K562 (cell line): ENCODE measurements around the gene MAK. TPM values are rescaled to one million over a fixed set of nuclear protein-coding genes. Genes with fewer than 3 reads are reported as not detected.

Experiments used
- BRD4 ChIP-seq: fragments of 200-600 bp; sonication (generic); IDR thresholded peaks from 2 replicates; pipeline ENCODE4 v1.6.1; 2017; ENCODE audit warnings: inconsistent platforms
- C11orf30 ChIP-seq: fragments of 450-650 bp; IDR thresholded peaks from 2 replicates; pipeline ENCODE4 v1.6.1; 2016; ENCODE audit warnings: low read depth, mild to moderate bottlenecking
- CEBPG ChIP-seq, 3 experiments: fragments of 200-800 bp in 1 of 3; sonication (Bioruptor generic) in 1 of 3; sonication (generic) in 1 of 3; formaldehyde crosslinking in 1 of 3; IDR thresholded peaks in 2 of 3; conservative IDR thresholded peaks in 1 of 3; 2 replicates each; pipeline versions ENCODE4 v1.6.1 to v1.8.0; 2016 to 2022; ENCODE audit warnings: missing compliant biosample characterization in 2 of 3, missing genetic modification characterization in 2 of 3, mild to moderate bottlenecking in 1 of 3, missing genetic modification reagents in 1 of 3
- ELF4 ChIP-seq: fragments of 450-650 bp; formaldehyde crosslinking; IDR thresholded peaks from 2 replicates; pipeline ENCODE4 v1.4.0; 2022; ENCODE audit warnings: missing genetic modification characterization
- HDAC6 ChIP-seq: IDR thresholded peaks from 2 replicates; pipeline ENCODE4 v1.6.1; 2012; ENCODE audit warnings: low read depth, mild to moderate bottlenecking, control low read depth, inconsistent platforms, low read length, moderate library complexity
- HMGN3 ChIP-seq: IDR thresholded peaks from 2 replicates; pipeline ENCODE4 v1.6.1; 2011; ENCODE audit warnings: borderline replicate concordance, low read depth, mild to moderate bottlenecking, mixed read lengths, low read length; ENCODE audit not compliant: insufficient read length; ENCODE audit errors: extremely low read depth
- KLF10 ChIP-seq: fragments of 250-450 bp; sonication (Bioruptor Pico); IDR thresholded peaks from 2 replicates; pipeline ENCODE4 v1.6.1; 2021; ENCODE audit warnings: matching md5 sums
- KLF13 ChIP-seq: fragments of 450-650 bp; IDR thresholded peaks from 2 replicates; pipeline ENCODE4 v1.6.1; 2016; ENCODE audit warnings: missing genetic modification characterization, low read depth, mild to moderate bottlenecking, missing compliant biosample characterization, moderate library complexity, borderline replicate concordance
- KLF6 ChIP-seq: fragments of 250-450 bp; sonication (Bioruptor Pico); IDR thresholded peaks from 2 replicates; pipeline ENCODE4 v1.4.0; 2020; ENCODE audit warnings: mild to moderate bottlenecking, moderate library complexity, borderline replicate concordance
- MTA3 ChIP-seq: fragments of 450-650 bp; formaldehyde crosslinking; IDR thresholded peaks from 2 replicates; pipeline ENCODE4 v1.6.1; 2017; ENCODE audit warnings: mild to moderate bottlenecking, borderline replicate concordance
- MTF1 ChIP-seq: fragments of 250-450 bp; sonication (Bioruptor Pico); IDR thresholded peaks from 2 replicates; pipeline ENCODE4 v1.9.0; 2021; ENCODE audit warnings: moderate library complexity, mild to moderate bottlenecking, inconsistent platforms, borderline replicate concordance
- NONO ChIP-seq, 2 experiments: fragments of 200-400 bp in 1 of 2; fragments of 450-650 bp in 1 of 2; formaldehyde crosslinking in 1 of 2; IDR thresholded peaks; 2 replicates each; pipeline ENCODE4 v1.6.1; 2017; ENCODE audit warnings: low read depth in 2 of 2, mild to moderate bottlenecking in 2 of 2, moderate library complexity in 2 of 2, low read length in 1 of 2
- RFX1 ChIP-seq: fragments of 450-650 bp; IDR thresholded peaks from 2 replicates; pipeline ENCODE4 v1.6.1; 2016; ENCODE audit warnings: mild to moderate bottlenecking, moderate library complexity
- SMAD2 ChIP-seq: fragments of 150-350 bp; IDR thresholded peaks from 2 replicates; pipeline ENCODE4 v1.6.1; 2014; ENCODE audit warnings: low read depth, mild to moderate bottlenecking, low read length
- SMC3 ChIP-seq: conservative IDR thresholded peaks from 2 replicates; pipeline ENCODE4 v1.6.1; 2011; ENCODE audit warnings: low read depth, low read length, improper control_type of control experiment; ENCODE audit not compliant: insufficient read depth
- TAF7 ChIP-seq: fragments of 450-650 bp; IDR thresholded peaks from 2 replicates; pipeline ENCODE4 v1.6.1; 2016; ENCODE audit warnings: missing genetic modification characterization, missing compliant biosample characterization
- U2AF2 ChIP-seq: fragments of 200-400 bp; formaldehyde crosslinking; optimal IDR thresholded peaks from 2 replicates; pipeline ENCODE3; 2017; ENCODE audit warnings: low read depth, mild to moderate bottlenecking, low read length
- YY1 ChIP-seq, 3 experiments: IDR thresholded peaks; 2 replicates each; pipeline ENCODE4 v1.6.1; 2011; ENCODE audit warnings: low read length in 2 of 3, mild to moderate bottlenecking in 2 of 3, moderate library complexity in 2 of 3, borderline replicate concordance in 1 of 3, control low read depth in 1 of 3, low read depth in 1 of 3; ENCODE audit not compliant: insufficient read depth in 3 of 3, insufficient replicate concordance in 2 of 3, control insufficient read depth in 1 of 3, insufficient read length in 1 of 3; ENCODE audit errors: extremely low read depth in 1 of 3
- ZBED1 ChIP-seq: IDR thresholded peaks from 2 replicates; pipeline ENCODE4 v1.6.1; 2014
- ZHX1 ChIP-seq: fragments of 150-350 bp; conservative IDR thresholded peaks from 2 replicates; pipeline ENCODE4 v1.6.1; 2014; ENCODE audit warnings: low read length
- ZNF316 ChIP-seq: fragments of 450-650 bp; IDR thresholded peaks from 2 replicates; pipeline ENCODE4 v1.6.1; 2016
- ZNF324 ChIP-seq: fragments of 250-450 bp; sonication (Bioruptor Pico); IDR thresholded peaks from 2 replicates; pipeline ENCODE4 v1.4.0; 2020; ENCODE audit warnings: mild to moderate bottlenecking
- ZNF408 ChIP-seq: fragments of 250-450 bp; sonication (Bioruptor Pico); IDR thresholded peaks from 2 replicates; pipeline ENCODE4 v1.4.0; 2020; ENCODE audit warnings: low read depth, mild to moderate bottlenecking, moderate library complexity
- polyA plus RNA-seq, 8 experiments: library from polyadenylated mRNA; depleted of rRNA in 4 of 8; stranded (reverse) in 5 of 8; unstranded in 3 of 8; fragments of >200 nt; fragmentation: Nextera tagmentation in 2 of 8; fragmentation: Illumina TruSeq in 1 of 8; extraction: Ambion mirVana in 2 of 8; extraction: Trizol in 1 of 8; gene quantifications; 2 replicates each; pipeline versions ENCODE4 v1.2.1 to v1.2.3, GENCODE V29; 2011 to 2014; ENCODE audit warnings: inconsistent platforms in 1 of 8, missing spikeins in 1 of 8
- total RNA-seq, 7 experiments: library from RNA; depleted of rRNA in 6 of 7; stranded (reverse); fragments of >200 nt in 6 of 7; fragmentation: Illumina TruSeq in 2 of 7; extraction: Trizol in 2 of 7; gene quantifications; 2 replicates each; pipeline versions ENCODE4 v1.2.1 to v1.2.3, GENCODE V29; 2011 to 2021; ENCODE audit warnings: low replicate concordance in 1 of 7

Gene MAK
- total and polyA plus RNA-seq, 9 of the 15 experiments (the other 6 are each of a cell fraction or from before 2014, with no cell fraction given): 0.25 to 1.1 (median 0.53) TPM

- TF ChIP-seq MTF1 (CRISPR knock-in tag) (0 out of 2 replicates have a peak, but pooled peaks have one; percentile 5), SMC3 (0 out of 2 replicates have a peak, but pooled peaks have one; percentile 6), NONO (IDR thresholded peaks at IDR 0.05; ENCODE audit: low read depth in 2 of 2, low read length in 1 of 2) (no peak), ZNF324 (no peak), SMAD2 (no peak), CEBPG (CRISPR knock-in tag; IDR thresholded peaks at IDR 0.05) (peak; percentile 86), CEBPG (tag; conservative IDR thresholded peaks at IDR 0.05 in 1 of 2, IDR thresholded peaks at IDR 0.05 in 1 of 2) (no peak; a peak in 1 of 4 replicates), HMGN3 (peak; percentile 97), KLF10 (no peak), HDAC6 (no peak), YY1 (IDR thresholded peaks at IDR 0.05; ENCODE audit: borderline replicate concordance in 1 of 3, control insufficient read depth in 1 of 3, extremely low read depth in 1 of 3, insufficient read depth in 3 of 3, insufficient read length in 1 of 3, insufficient replicate concordance in 2 of 3, low read depth in 1 of 3, low read length in 2 of 3) (peak in 2 of 3 experiments; percentile 56 to 67), RFX1 (no peak), TAF7 (peak; percentile 90), ZBED1 (peak; percentile 80; the same call in 1 of the 2 replicates), KLF6 (CRISPR knock-in tag) (0 out of 2 replicates have a peak, but pooled peaks have one; percentile 27), C11orf30 (peak; percentile 47), ZNF408 (CRISPR knock-in tag) (peak; percentile 100), KLF13 (tag) (0 out of 2 replicates have a peak, but pooled peaks have one; percentile 21), BRD4 (no peak), U2AF2 (no peak), ELF4 (CRISPR knock-in tag) (no peak), MTA3 (peak; percentile 78; the same call in 1 of the 2 replicates), ZNF316 (no peak), ZHX1 (no peak)
Measured at GRCh38 chr6:10722820-10723566, 115.3 kb downstream of the MAK start, which contains the start of gene TMEM14C (continued).
